Liver (tissue), 9 donors: ENCODE data around the gene EVI5. TPM values are rescaled to one million over a fixed set of nuclear protein-coding genes. Genes with fewer than 3 reads are reported as not detected.
A peak's percentile ranks its signal among the peaks of the same experiment; 100 is the strongest.

Experiments used
- DNase-seq: peaks from one replicate; pipeline ENCODE4 v3.0.0-alpha.2; 2017; ENCODE audit warnings: low spot score
- H3K27ac ChIP-seq, 2 donors: one replicate each; pipeline ENCODE4 v1.7.0; 2013; ENCODE audit warnings: inconsistent platforms in 2 of 2, low read length in 2 of 2, control low read depth in 1 of 2, low read depth in 1 of 2, mild to moderate bottlenecking in 1 of 2
- H3K27me3 ChIP-seq, 4 donors: one replicate each; pipeline versions ENCODE4 v1.6.1 to v1.7.0; 2013; ENCODE audit warnings: low read length in 3 of 4, inconsistent platforms in 1 of 4, mild to moderate bottlenecking in 1 of 4, moderate library complexity in 1 of 4; ENCODE audit not compliant: control insufficient read depth in 4 of 4, insufficient read depth in 4 of 4
- H3K36me3 ChIP-seq, 4 donors: one replicate each; pipeline versions ENCODE4 v1.6.1 to v1.7.0; 2013; ENCODE audit warnings: low read length in 3 of 4, mild to moderate bottlenecking in 3 of 4, low read depth in 1 of 4, moderate library complexity in 1 of 4; ENCODE audit not compliant: control insufficient read depth in 4 of 4, insufficient read depth in 3 of 4
- H3K4me1 ChIP-seq, 4 donors: one replicate each; pipeline versions ENCODE4 v1.6.1 to v1.7.0; 2013; ENCODE audit warnings: low read length in 3 of 4, mild to moderate bottlenecking in 3 of 4, moderate library complexity in 1 of 4; ENCODE audit not compliant: control insufficient read depth in 4 of 4, insufficient read depth in 4 of 4
- H3K4me3 ChIP-seq, 3 donors: one replicate each; pipeline versions ENCODE4 v1.6.1 to v1.7.0; 2013; ENCODE audit warnings: low read length in 3 of 3, control low read depth in 1 of 3, low read depth in 1 of 3, mild to moderate bottlenecking in 1 of 3
- H3K9ac ChIP-seq, 2 donors: one replicate each; pipeline ENCODE4 v1.7.0; 2013; ENCODE audit warnings: low read length in 2 of 2, mild to moderate bottlenecking in 2 of 2, moderate library complexity in 2 of 2, control low read depth in 1 of 2, low read depth in 1 of 2
- H3K9me3 ChIP-seq, 4 donors: one replicate each; pipeline versions ENCODE4 v1.6.1 to v1.7.0; 2013; ENCODE audit warnings: low read length in 3 of 4; ENCODE audit not compliant: control insufficient read depth in 4 of 4
- EGR1 ChIP-seq, 2 donors: IDR thresholded peaks; 2 replicates each; pipeline ENCODE4 v1.6.1; 2016 to 2018; ENCODE audit warnings: antibody characterized with exemption in 2 of 2, low read depth in 2 of 2
- GABPA ChIP-seq, 2 donors: IDR thresholded peaks in 1 of 2; conservative IDR thresholded peaks in 1 of 2; 2 replicates each; pipeline ENCODE4 v1.6.1; 2016; ENCODE audit warnings: antibody characterized with exemption in 2 of 2, mild to moderate bottlenecking in 1 of 2, moderate library complexity in 1 of 2
- HNF4A ChIP-seq, 2 donors: conservative IDR thresholded peaks; 2 replicates each; pipeline ENCODE4 v1.6.1; 2016; ENCODE audit warnings: antibody characterized with exemption in 2 of 2, mild to moderate bottlenecking in 2 of 2
- HNF4G ChIP-seq: IDR thresholded peaks from 2 replicates; pipeline ENCODE4 v1.6.1; 2016; ENCODE audit warnings: antibody characterized with exemption
- JUND ChIP-seq, 2 donors: IDR thresholded peaks; 2 replicates each; pipeline ENCODE4 v1.6.1; 2016; ENCODE audit warnings: antibody characterized with exemption in 2 of 2
- SP1 ChIP-seq: IDR thresholded peaks from 2 replicates; pipeline ENCODE4 v1.6.1; 2018; ENCODE audit warnings: antibody characterized with exemption, mild to moderate bottlenecking
- TAF1 ChIP-seq: conservative IDR thresholded peaks from 2 replicates; pipeline ENCODE4 v1.6.1; 2016; ENCODE audit warnings: antibody characterized with exemption, mild to moderate bottlenecking
- YY1 ChIP-seq: IDR thresholded peaks from 2 replicates; pipeline ENCODE4 v1.6.1; 2016; ENCODE audit warnings: antibody characterized with exemption, mild to moderate bottlenecking
- WGBS: extraction: QIAGEN DNeasy Blood & Tissue Kit; methylation state at CpG from one replicate; pipeline ENCODE4 v1.1.7; 2013; 5-methylcytosine and 5-hydroxymethylcytosine counted together
- polyA plus RNA-seq, 2 donors: library from polyadenylated mRNA; stranded (reverse) in 1 of 2; unstranded in 1 of 2; fragments of 200-250 nt in 1 of 2; fragments of >200 nt in 1 of 2; fragmentation: Nextera tagmentation in 1 of 2; extraction: Ambion mirVana in 1 of 2; gene quantifications; one replicate each; pipeline versions ENCODE4 v1.2.1 to v1.2.3, GENCODE V29; 2013 to 2015
- total RNA-seq, 2 donors: library from RNA; depleted of rRNA; stranded (reverse); fragments of >200 nt; gene quantifications; one replicate each; pipeline ENCODE4 v1.2.3, GENCODE V29; 2014
- TF ChIP-seq, protein P1 (sequence below): IDR thresholded peaks from 2 replicates; pipeline ENCODE4 v1.6.1; 2016; ENCODE audit warnings: antibody characterized with exemption, mild to moderate bottlenecking
- TF ChIP-seq, protein P2 (sequence below): IDR thresholded peaks from 2 replicates; pipeline ENCODE4 v1.6.1; 2016; ENCODE audit warnings: antibody characterized with exemption
- TF ChIP-seq, protein P3 (sequence below): fragments of 150-350 bp; IDR thresholded peaks from 2 replicates; pipeline ENCODE4 v1.5.1; 2017; ENCODE audit warnings: improper control_type of control experiment, low read depth, low read length; ENCODE audit not compliant: missing input control
- TF ChIP-seq, protein P4 (sequence below): IDR thresholded peaks from 2 replicates; pipeline ENCODE4 v1.6.1; 2016; ENCODE audit warnings: antibody characterized with exemption
- donor health status: healthy.
- donor health status: healthy.
- donor health status: healthy.
- donor health status: healthy.
- donor health status: healthy.

The EVI5 gene
- total and polyA plus RNA-seq, 4 donors, result 4.0 to 35.9 (median 19.1) TPM

DNA sequence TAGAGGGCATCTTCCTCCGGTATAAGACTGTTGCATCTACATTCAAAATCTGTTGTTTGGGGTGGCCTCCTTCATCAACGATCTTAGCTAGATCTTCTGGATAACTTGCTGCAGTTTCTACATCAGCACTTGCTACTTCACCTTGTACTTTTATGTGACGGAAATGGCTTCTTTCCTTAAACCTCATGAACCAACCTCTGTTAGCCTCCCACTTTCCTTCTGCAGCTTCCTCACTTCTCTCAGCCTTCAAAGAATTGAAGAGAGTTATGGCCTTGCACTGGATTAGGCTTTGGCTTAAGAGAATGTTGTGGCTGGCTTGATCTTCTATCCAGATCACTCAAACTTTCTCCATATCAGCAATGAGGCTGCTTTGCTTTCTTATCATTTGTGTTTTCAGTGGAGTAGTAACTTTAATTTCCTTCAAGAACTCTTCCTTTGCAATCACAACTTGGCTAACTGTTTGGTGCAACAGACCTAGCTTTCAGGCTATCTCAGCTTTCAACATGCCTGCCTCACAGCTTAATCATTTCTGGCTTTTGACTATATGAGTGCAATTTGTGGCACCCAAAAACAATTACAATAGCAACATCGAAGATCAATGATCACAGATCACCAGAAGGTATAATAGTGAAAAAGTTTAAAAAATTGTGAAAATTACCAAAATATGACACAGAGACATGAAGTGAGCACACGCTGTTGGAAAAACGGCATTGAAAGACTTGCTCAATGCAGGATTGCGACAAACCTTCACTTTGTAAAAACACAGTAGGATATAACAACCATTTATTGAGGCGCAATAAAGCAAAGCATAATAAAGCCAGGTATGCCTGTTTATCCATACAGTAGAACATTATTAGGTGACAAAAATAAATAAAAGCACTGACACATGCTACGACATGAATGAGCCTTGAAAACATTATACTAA, 241.5 kb downstream of the EVI5 start:
- H3K9me3 ChIP-seq, result no peaks in the 10 kb centered on the region
- no peak overlapping the region for H3K4me3 ChIP-seq
- 95% methylated on average over 9 of the region's 9 CpGs for WGBS
- DNase-seq, result no peak
- H3K27ac ChIP-seq, result no peak overlapping the region
- peaks cover 2 to 6% (median 5%) of the 10 kb centered on the region in 4 donors for H3K4me1 ChIP-seq
- no peaks in the 10 kb centered on the region for H3K36me3 ChIP-seq
- H3K9ac ChIP-seq, result no peak overlapping the region
- H3K27me3 ChIP-seq, result no peaks in the 10 kb centered on the region
- TF ChIP-seq HNF4A (conservative IDR thresholded peaks at IDR 0.05) (no peak), TAF1 (no peak)
- TF ChIP-seq, protein P1, sequence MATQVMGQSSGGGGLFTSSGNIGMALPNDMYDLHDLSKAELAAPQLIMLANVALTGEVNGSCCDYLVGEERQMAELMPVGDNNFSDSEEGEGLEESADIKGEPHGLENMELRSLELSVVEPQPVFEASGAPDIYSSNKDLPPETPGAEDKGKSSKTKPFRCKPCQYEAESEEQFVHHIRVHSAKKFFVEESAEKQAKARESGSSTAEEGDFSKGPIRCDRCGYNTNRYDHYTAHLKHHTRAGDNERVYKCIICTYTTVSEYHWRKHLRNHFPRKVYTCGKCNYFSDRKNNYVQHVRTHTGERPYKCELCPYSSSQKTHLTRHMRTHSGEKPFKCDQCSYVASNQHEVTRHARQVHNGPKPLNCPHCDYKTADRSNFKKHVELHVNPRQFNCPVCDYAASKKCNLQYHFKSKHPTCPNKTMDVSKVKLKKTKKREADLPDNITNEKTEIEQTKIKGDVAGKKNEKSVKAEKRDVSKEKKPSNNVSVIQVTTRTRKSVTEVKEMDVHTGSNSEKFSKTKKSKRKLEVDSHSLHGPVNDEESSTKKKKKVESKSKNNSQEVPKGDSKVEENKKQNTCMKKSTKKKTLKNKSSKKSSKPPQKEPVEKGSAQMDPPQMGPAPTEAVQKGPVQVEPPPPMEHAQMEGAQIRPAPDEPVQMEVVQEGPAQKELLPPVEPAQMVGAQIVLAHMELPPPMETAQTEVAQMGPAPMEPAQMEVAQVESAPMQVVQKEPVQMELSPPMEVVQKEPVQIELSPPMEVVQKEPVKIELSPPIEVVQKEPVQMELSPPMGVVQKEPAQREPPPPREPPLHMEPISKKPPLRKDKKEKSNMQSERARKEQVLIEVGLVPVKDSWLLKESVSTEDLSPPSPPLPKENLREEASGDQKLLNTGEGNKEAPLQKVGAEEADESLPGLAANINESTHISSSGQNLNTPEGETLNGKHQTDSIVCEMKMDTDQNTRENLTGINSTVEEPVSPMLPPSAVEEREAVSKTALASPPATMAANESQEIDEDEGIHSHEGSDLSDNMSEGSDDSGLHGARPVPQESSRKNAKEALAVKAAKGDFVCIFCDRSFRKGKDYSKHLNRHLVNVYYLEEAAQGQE, result no peak

DNA sequence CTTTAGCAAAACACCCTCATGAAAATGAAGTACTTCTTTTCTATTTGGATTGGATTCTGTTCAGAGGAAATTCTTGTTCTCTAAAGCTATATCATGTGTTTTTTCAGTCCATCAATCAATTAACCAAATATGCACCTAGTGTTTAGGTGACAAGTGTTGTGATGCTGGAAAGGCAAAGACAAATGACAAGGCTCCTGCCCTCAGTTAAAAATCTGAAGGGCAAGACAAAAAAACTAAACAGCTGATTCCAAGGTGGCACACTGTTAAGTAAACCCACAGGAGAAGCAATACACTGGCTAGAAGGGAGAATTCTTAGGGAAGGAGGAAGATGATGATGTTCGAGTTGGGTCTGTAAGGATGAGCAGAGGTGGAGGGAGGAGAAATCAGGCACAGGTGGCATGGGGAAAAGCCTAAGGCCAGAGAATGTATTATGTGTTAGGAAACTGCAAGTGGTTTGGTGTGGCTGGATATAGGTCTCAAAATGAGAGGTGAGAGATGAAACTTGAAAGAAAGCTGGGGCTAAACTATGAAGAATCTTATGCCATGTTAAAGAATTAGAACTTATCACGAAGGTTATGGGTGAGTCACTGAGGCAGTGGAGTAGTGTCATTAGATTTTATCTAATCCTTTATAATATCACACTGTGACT, 246.4 kb downstream of the EVI5 start:
- no peak for DNase-seq
- Histone ChIP-seq H3K4me1 (peaks cover 2 to 16% (median 13%) of the 10 kb centered on the region in 4 donors), H3K4me3 (no peak overlapping the region), H3K9me3 (no peaks in the 10 kb centered on the region), H3K27me3 (no peaks in the 10 kb centered on the region), H3K27ac (no peak overlapping the region), H3K9ac (no peak overlapping the region), H3K36me3 (no peaks in the 10 kb centered on the region)
- WGBS, result 88% methylated on average over 2 of the region's 2 CpGs
- TF ChIP-seq YY1 (no peak), TAF1 (no peak), EGR1 (IDR thresholded peaks at IDR 0.05; ENCODE audit: low read depth in 2 of 2) (no peak), JUND (IDR thresholded peaks at IDR 0.05) (no peak), HNF4A (conservative IDR thresholded peaks at IDR 0.05) (no peak)
- TF ChIP-seq, protein P2, sequence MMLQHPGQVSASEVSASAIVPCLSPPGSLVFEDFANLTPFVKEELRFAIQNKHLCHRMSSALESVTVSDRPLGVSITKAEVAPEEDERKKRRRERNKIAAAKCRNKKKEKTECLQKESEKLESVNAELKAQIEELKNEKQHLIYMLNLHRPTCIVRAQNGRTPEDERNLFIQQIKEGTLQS, result no peak

DNA sequence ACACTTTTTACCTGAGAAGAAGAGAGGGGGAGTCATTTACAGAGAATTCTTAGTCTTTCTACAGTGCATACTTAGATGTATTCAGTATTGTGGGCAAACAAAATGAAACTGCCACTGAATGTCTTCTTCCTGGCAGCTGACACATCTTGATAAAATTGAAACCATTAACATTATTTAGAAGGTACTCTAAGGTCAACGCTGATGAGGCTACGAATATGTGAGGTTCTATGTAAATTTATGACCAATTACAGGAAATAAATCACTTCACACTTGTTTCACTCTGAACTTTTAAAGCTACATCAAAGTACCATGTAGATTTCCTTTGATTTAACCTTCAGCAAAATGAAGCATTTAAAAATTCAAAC, 246.9 kb downstream of the EVI5 start:
- DNase-seq, result no peak
- Histone ChIP-seq H3K27me3 (no peaks in the 10 kb centered on the region), H3K27ac (peak overlapping the region in 1 of 2 donors; percentile 8), H3K36me3 (no peaks in the 10 kb centered on the region), H3K9me3 (no peaks in the 10 kb centered on the region), H3K9ac (peak overlapping the region in 1 of 2 donors; percentile 48), H3K4me3 (no peak overlapping the region), H3K4me1 (peaks cover 2 to 16% (median 13%) of the 10 kb centered on the region in 4 donors)
- TF ChIP-seq, protein P3, sequence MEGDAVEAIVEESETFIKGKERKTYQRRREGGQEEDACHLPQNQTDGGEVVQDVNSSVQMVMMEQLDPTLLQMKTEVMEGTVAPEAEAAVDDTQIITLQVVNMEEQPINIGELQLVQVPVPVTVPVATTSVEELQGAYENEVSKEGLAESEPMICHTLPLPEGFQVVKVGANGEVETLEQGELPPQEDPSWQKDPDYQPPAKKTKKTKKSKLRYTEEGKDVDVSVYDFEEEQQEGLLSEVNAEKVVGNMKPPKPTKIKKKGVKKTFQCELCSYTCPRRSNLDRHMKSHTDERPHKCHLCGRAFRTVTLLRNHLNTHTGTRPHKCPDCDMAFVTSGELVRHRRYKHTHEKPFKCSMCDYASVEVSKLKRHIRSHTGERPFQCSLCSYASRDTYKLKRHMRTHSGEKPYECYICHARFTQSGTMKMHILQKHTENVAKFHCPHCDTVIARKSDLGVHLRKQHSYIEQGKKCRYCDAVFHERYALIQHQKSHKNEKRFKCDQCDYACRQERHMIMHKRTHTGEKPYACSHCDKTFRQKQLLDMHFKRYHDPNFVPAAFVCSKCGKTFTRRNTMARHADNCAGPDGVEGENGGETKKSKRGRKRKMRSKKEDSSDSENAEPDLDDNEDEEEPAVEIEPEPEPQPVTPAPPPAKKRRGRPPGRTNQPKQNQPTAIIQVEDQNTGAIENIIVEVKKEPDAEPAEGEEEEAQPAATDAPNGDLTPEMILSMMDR, result no peak
- TF ChIP-seq HNF4G (no peak), GABPA (IDR thresholded peaks at IDR 0.05 in 1 of 2, conservative IDR thresholded peaks at IDR 0.05 in 1 of 2) (no peak), EGR1 (IDR thresholded peaks at IDR 0.05; ENCODE audit: low read depth in 2 of 2) (no peak), YY1 (no peak), SP1 (no peak)
- TF ChIP-seq, protein P2, result no peak
- TF ChIP-seq, protein P4, sequence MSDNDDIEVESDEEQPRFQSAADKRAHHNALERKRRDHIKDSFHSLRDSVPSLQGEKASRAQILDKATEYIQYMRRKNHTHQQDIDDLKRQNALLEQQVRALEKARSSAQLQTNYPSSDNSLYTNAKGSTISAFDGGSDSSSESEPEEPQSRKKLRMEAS, result no peak
- TF ChIP-seq, protein P1, result no peak
- 23% methylated on average over 2 of the region's 2 CpGs for WGBS
